ENCODE results near the gene PTPN2. TPM values are rescaled to one million over a fixed set of nuclear protein-coding genes. Genes with fewer than 3 reads are reported as not detected.
A peak's percentile ranks its signal among the peaks of the same experiment; 100 is the strongest.
"Not testable (repeated sequence)": the region's sequence is repeated elsewhere in the genome, so short reads cannot be mapped to it uniquely, and the experiment has no call there.

PTPN2 gene
- total RNA-seq, 1 donor, result 29.4 TPM

GRCh38 chr18:12883372-12883683 lies 709 bp downstream of the PTPN2 start:
- DNase-seq (ENCODE audit: low read depth), result no peak
- TF ChIP-seq CTCF (IDR thresholded peaks at IDR 0.05; ENCODE audit: insufficient read depth, low read length), result no peak

GRCh38 chr18:12882453-12883371 lies 1.3 kb downstream of the PTPN2 start:
- DNase-seq (ENCODE audit: low read depth), result peak; percentile 18
- TF ChIP-seq CTCF (IDR thresholded peaks at IDR 0.05; ENCODE audit: insufficient read depth, low read length), result no peak
- H3K4me3 ChIP-seq (ENCODE audit: low read depth, low read length), result peak overlapping the region; percentile 86

More at GRCh38 chr18:12883372-12883683, 709 bp downstream of the PTPN2 start:
- peak overlapping the region; percentile 86 for H3K4me3 ChIP-seq (ENCODE audit: low read depth, low read length)

GRCh38 chr18:12880541-12880910 lies 3.5 kb downstream of the PTPN2 start:
- DNase-seq (ENCODE audit: low read depth), result no peak
- H3K4me3 ChIP-seq (ENCODE audit: low read depth, low read length), result no peak overlapping the region
- no peak for TF ChIP-seq CTCF (IDR thresholded peaks at IDR 0.05; ENCODE audit: insufficient read depth, low read length)

GRCh38 chr18:12879840-12880540 lies 4.0 kb downstream of the PTPN2 start:
- DNase-seq (ENCODE audit: low read depth), result no peak
- TF ChIP-seq CTCF (IDR thresholded peaks at IDR 0.05; ENCODE audit: insufficient read depth, low read length), result no peak
- no peak overlapping the region for H3K4me3 ChIP-seq (ENCODE audit: low read depth, low read length)

- H3K4me3 ChIP-seq (ENCODE audit: low read depth, low read length); DNase-seq (ENCODE audit: low read depth): not testable (repeated sequence)
Measured at GRCh38 chr18:12874992-12875391, 9.0 kb downstream of the PTPN2 start.

GRCh38 chr18:12873961-12874567 lies 10.0 kb downstream of the PTPN2 start:
- DNase-seq (ENCODE audit: low read depth); H3K4me3 ChIP-seq (ENCODE audit: low read depth, low read length): not testable (repeated sequence)

- TF ChIP-seq CTCF (IDR thresholded peaks at IDR 0.05; ENCODE audit: insufficient read depth, low read length), result no peak
- DNase-seq (ENCODE audit: low read depth), result no peak
- no peak overlapping the region for H3K4me3 ChIP-seq (ENCODE audit: low read depth, low read length)
Measured at GRCh38 chr18:12872408-12872807, 11.6 kb downstream of the PTPN2 start.
